ENCODE results near the gene MMP23B.
"Not testable (repeated sequence)": the region's sequence is repeated elsewhere in the genome, so short reads cannot be mapped to it uniquely, and the experiment has no call there.

- not testable (repeated sequence) for TF ChIP-seq CTCF (conservative IDR thresholded peaks at IDR 0.05; ENCODE audit: low read depth in 2 of 2); EZH2phosphoT487 (IDR thresholded peaks at IDR 0.05; ENCODE audit: unreplicated experiment); POLR2AphosphoS5 (IDR thresholded peaks at IDR 0.05; ENCODE audit: low read depth); REST (IDR thresholded peaks at IDR 0.05; ENCODE audit: unreplicated experiment); STAT1 (IDR thresholded peaks at IDR 0.05; ENCODE audit: unreplicated experiment); EZH2 (IDR thresholded peaks at IDR 0.05; ENCODE audit: low read depth, unreplicated experiment); NANOG (IDR thresholded peaks at IDR 0.05; ENCODE audit: borderline replicate concordance); ETS1 (IDR thresholded peaks at IDR 0.05); CREB1 (CRISPR knock-in tag; IDR thresholded peaks at IDR 0.05; ENCODE audit: low read depth); ZNF114 (CRISPR knock-in tag; IDR thresholded peaks at IDR 0.05); ZNF331 (CRISPR knock-in tag; IDR thresholded peaks at IDR 0.05; ENCODE audit: low read depth); JUNB (IDR thresholded peaks at IDR 0.05; ENCODE audit: unreplicated experiment)
Measured at GRCh38 chr1:1675218-1675617, 43.2 kb downstream of the MMP23B start.

Measured in GM23338 (cell line).